ENCODE data around the gene SSC5D.

SSC5D gene

GRCh38 chr19:55536951-55537740 lies 48.9 kb downstream of the SSC5D start, which contains the start of gene SBK2:
Gene SBK2 (minus strand): TSS chr19:55537133. CDS start chr19:55536294, 839 bp downstream.
- peak; percentile 92 for DNase-seq (ENCODE audit: low spot score)

GRCh38 chr19:55537741-55538111 lies 49.5 kb downstream of the SSC5D start:
- no peak for DNase-seq (ENCODE audit: low spot score)

GRCh38 chr19:55538132-55538531 lies 49.9 kb downstream of the SSC5D start:
- no peak for DNase-seq (ENCODE audit: low spot score)

GRCh38 chr19:55539090-55539984 lies 51.1 kb downstream of the SSC5D start:
- DNase-seq (ENCODE audit: low spot score) = no peak

- no peak for DNase-seq (ENCODE audit: low spot score)
Measured at GRCh38 chr19:55540619-55541018, 52.4 kb downstream of the SSC5D start.

- no peak for DNase-seq (ENCODE audit: low spot score)
Measured at GRCh38 chr19:55541091-55541490, 52.9 kb downstream of the SSC5D start.

DNA sequence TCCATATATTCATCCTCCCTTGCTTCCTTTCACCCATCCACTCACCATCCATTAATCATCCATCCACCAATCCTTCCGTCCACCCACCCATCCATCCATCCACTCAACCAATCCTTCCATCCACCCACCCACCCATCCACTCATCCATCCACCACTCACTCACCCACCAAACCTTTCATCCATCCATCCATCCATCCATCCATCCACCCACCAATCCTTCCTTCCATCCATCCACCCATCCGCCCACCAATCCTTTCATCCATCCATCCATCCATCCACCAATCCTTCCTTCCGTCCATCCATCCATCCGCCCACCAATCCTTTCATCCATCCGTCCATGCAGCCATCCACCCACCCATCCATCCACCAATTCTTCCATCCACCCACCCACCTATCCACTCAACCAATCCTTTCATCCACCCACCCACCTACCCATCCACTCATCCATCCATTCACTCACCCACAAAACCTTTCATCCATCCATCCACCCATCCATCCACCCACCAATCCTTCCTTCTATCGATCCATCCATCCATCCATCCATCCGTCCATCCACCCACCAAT lies 54.1 kb downstream of the SSC5D start:
- DNase-seq (ENCODE audit: low spot score) = no peak

DNA sequence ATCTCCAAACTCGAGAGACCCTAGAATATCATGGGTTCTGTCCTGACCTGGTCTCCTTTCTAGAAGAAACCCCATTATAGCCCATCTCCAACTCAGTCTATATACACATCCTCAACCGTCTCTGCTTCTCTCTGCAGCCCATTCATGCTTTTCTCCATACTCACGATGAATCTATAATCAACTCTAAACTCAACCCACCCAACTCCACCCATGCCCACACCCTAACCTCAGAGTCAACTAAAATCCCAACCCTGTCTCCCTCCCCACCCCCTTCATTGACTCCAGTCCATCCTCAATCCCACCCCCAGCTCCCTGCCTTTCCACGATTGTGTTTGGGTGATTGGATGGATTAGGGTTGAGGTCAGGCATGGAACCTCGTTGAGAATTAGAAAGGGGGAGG lies 55.3 kb downstream of the SSC5D start:
- DNase-seq (ENCODE audit: low spot score) = no peak

GRCh38 chr19:55544014-55544413 lies 55.8 kb downstream of the SSC5D start:
- DNase-seq (ENCODE audit: low spot score) = no peak

DNA sequence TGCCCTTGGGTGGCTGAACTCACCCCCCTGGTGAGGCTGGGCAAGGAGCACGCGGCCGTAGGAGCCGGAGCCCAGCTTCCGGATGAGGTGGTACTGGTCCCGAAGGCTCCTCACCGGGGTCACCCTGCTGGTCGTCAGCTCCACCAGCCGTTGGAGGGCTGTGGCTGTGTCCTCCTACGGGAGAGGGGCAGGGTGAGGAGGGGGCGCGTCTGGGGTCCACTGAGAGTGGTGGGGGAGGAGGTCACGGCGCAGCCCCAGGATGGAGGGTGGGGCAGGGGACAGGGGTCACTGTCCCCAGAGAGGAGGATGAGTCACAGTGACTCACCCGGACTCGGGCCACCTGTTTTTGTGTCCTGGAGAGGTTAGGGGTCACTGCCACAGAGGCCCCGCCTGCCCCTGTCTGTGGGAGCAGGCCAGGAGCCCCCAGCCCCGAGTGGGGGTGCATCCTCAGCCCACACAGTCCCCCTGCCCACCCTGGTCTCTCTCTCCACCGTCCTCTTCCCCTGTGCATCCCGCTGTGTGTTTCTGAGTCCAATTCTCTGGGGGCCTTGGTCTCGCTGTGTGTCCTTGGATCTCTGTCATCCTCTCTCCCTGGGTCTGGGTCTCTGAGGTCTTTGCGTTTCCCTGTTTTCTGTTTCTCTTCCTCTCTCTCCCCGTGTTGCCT lies 56.7 kb downstream of the SSC5D start:
- DNase-seq (ENCODE audit: low spot score) = no peak

DNA sequence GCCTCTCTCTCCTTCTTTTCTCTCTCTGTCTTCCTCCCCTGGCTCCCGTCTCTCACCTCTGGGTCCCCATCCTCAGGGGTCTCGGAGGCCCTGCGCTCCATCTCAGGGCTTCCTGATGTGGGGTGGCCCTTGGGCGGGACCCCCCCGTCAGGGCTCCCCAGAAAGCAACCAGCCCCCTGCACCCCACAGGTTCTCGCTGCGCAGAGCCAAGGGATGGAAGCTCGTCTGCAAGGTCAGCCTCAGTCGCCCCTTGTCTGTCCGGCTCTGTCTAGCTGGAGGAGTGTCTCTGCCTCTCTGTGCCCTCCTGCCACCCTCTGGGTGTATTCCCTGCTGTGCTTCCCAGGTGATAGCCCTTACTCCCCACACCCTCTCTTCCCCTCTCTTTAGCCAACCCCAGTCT lies 57.2 kb downstream of the SSC5D start, which contains the start of gene SBK3:
SBK3 (minus strand) TSS at position 101 of the 400 bp plus-strand sequence; CDS start at position 101, 0 bp downstream.
- DNase-seq (ENCODE audit: low spot score) = no peak

DNA sequence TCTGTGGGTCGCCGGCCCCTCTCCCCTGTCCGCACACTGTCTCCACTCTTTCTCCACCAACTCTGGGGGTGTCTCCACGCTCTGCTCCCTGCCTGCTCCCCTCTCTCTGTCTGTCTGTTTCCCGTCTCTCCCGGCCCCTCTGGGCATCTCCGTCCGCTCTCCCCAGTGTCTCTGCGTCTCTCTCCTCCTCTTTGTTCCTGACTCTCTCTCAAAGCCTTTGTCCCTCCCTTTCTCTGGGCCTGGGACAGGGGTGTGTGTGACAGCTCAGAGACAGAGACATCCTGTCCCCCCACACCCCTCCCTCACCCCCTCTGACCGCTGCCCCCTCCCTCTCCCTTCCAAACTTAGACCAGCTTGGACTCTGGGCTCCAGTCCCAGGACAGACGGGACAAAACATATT lies 57.8 kb downstream of the SSC5D start:
- DNase-seq (ENCODE audit: low spot score) = no peak

GRCh38 chr19:55546822-55547614 lies 58.8 kb downstream of the SSC5D start:
- DNase-seq (ENCODE audit: low spot score) = no peak

- peak; percentile 82 for DNase-seq (ENCODE audit: low spot score)
Measured at GRCh38 chr19:55549500-55550320, 61.5 kb downstream of the SSC5D start.

GRCh38 chr19:55550321-55550650 lies 62.0 kb downstream of the SSC5D start:
- no peak for DNase-seq (ENCODE audit: low spot score)

DNA sequence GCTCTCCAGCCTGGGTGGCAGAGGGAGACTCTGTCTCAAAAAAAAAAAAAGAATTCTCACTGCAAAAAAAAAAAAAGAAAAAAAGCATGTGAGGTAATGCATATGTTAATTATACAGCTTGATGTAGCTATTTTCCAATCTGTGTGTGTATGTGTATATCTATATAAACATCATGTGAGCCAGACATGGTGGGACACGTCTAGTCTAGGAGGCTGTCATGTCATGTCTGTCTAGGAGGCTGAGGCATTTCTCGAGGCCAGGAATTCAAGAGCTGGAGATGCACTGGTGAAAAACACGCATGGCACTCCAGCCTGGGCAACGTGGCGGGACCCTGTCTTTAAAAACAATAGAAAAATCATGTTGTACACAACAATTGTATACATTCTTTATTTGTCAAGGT lies 64.0 kb downstream of the SSC5D start:
- no peak for DNase-seq (ENCODE audit: low spot score)

DNA sequence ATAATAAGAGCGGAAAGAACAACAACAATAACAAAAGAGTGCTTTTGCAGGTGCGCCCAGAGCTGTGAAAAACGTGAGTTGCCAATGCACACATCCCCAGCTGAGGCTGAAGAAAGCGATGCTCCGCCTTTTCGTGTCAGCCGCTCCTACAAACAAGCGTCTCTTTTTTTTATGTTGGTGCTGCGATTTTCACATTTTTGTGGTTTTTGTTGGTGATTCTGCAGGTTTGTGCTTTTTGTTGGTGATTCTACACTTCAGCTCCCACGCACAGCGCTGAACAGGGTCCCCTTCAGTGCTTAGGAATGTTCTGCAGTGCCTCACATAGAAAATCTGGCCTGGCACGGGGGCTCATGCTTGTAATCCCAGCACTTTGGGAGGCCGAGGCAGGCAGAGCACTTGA lies 64.4 kb downstream of the SSC5D start:
- no peak for DNase-seq (ENCODE audit: low spot score)

DNA sequence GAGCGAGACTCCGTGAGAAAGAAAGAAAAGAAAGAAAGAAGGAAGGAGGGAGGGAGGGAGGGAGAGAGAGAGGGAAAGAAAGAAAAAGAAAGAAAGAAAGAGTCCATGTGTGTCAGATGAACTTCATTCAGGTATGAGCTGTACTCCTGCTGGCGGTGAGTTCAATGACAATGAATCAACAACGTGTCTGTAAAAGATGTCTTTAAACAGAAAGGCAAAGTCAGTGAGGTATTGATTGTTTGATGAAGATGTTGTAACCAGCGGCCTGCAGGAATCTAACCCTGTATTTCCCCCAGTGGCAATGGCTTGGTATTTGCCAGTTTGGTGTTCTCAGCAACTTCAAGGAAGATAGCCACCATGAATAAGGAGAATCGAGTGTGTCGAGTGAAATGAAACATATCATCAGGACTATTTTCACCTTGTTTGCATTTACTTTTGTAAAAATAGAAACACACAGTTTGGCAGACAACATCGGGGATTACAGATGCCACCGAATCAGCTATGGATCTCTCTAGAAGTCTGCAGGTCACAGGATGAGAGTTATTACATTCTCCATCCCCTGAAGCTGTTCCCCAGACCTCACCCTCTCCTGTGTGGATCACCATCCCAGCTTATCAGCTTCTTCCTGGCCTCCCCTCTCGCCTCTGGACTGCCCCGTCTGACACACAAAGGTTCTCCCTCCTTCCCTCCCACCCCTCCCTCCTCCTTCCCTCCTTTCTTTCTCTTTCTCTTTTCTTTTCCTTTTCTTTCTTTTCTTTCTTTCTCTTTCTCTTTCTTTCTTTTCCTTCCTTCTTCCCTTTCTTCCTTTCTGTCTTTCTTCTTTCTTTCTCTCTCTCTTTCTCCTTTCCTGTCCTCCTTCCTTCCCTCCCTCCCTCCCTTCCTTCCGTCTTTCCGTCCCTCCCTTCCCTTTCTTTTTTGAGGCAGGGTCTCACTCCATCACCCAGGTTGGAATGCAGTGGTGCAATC lies 65.3 kb downstream of the SSC5D start:
- DNase-seq (ENCODE audit: low spot score) = no peak

- no peak for DNase-seq (ENCODE audit: low spot score)
Measured at GRCh38 chr19:55554302-55554701, 66.1 kb downstream of the SSC5D start.

Data from ecto neural progenitor cell (in vitro differentiated cells).